T-helper 2 cell (primary cell): ENCODE data around the gene B9D1.

Source experiments
- DNase-seq, 5 experiments: peaks; one replicate each; pipeline versions ENCODE4 v3.0.0 to v3.0.0-alpha.2; 2012 to 2022

B9D1 gene

GRCh38 chr17:19317359-19318095 is 45.0 kb downstream of the B9D1 start:
- no peak for DNase-seq

DNA sequence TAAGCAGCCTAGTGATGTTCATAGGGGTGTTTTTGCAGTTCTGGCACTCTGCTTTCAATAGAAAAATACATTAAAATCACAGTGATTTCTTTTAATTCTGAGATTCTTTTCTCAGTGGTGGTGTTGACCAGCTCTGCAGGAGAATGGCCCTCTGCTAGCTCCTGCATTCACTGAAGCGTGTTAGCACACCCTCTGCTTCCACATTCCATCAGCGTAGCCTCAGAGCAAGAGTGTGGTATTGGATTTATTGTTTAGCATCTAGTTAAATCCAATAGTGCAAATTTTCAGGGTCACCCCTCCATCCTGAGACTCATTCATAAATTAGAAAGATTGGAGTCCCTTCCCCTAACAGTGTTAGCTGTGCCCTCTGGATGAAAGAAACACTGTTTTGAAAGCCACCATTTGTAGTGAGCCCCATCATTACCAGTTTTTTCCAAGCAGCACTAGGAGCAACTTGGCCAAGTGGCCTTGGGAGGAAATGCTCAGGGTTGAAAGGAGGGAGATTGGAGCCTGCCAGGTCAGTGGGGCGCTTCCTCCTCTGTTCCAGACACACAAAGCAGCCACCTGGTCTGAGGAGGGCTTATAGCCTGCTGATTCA is 45.7 kb downstream of the B9D1 start:
- no peak for DNase-seq

GRCh38 chr17:19315104-19315503 is 47.4 kb downstream of the B9D1 start:
- no peak for DNase-seq

- no peak for DNase-seq
Observed at GRCh38 chr17:19313746-19314651, 48.5 kb downstream of the B9D1 start.

- DNase-seq = no peak
Observed at GRCh38 chr17:19313066-19313745, 49.3 kb downstream of the B9D1 start.

GRCh38 chr17:19312406-19312805 is 50.1 kb downstream of the B9D1 start:
- no peak for DNase-seq

GRCh38 chr17:19311421-19312215 is 50.9 kb downstream of the B9D1 start:
- DNase-seq = peak in 1 of 5 experiments; percentile 60

DNA sequence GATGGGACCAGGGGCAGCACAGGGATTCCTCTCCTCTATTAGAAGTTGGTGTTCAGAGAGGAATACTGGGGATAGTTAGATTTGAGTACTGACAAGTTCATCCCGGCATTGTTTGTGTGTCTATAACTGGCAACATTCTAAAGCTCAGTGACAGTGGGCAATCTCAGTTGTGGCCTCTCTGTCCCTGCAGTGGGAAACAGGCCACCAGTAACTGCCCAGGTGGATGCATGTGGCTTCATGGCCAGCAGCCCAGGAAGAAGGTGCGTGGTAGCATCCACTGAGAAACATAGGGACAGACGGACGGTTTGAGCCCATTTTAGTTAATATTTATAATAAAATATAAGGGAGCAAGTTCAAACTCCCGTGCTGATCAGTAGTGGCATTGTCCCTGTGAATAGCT is 51.5 kb downstream of the B9D1 start:
- no peak for DNase-seq

DNA sequence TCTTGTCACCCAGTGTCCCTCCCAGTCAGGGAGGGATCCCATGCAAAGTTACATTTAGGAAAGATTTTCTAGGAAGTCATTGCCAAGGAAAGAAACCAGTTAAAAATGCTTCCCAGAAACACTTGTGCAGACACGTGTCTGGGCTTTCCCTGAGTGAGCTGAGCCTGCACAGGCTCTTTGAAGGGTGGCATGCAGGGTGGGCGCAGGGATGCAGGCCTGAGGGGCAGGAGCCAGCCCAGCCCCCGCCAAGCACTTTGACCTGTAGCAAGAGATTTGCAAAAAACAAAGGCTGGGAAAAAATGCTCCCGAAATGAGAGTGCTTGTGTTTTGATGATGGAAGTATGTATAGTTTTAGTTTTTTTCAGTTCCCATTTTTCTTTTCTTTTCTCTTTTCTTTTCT is 52.4 kb downstream of the B9D1 start:
- DNase-seq = no peak

DNA sequence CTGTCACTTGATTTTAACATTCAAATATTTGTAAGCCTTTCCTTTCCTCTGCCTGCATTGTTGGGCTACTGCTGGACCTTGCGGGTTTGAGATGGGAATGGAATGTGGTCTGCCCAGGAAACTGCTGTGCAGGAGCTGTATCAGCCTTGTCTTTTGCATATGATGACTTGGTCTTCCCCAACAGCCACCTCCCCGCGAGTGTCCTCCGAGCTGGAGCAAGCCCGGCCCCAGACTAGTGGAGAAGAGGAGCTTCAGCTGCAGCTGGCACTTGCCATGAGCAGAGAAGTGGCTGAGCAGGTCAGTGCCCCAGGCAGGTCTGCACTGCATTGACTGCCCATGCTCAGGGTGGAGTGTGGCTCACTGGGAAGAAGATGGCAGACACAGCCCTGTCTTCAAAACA is 52.8 kb downstream of the B9D1 start:
- DNase-seq = no peak

DNA sequence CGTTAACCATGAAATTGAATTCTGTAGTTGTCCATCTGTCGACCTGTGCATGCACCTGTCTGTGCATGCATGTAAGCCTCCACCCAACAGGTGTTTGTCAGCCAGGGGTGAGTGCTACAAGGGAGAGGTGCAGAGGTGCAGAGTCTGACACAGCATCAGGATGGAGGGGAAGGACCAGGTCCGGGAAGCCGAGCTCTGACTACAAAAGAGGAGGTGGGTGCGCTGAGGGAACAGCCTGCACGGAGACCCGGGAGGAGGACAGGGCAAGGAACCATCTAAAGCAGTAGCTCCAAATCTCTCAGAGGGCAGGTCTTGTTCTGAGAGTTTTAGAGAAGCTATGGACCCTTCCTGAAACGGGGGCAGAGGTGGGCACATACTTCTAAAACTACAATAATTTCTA is 54.1 kb downstream of the B9D1 start:
- DNase-seq = no peak

- no peak for DNase-seq
Observed at GRCh38 chr17:19307521-19307920, 55.0 kb downstream of the B9D1 start.

DNA sequence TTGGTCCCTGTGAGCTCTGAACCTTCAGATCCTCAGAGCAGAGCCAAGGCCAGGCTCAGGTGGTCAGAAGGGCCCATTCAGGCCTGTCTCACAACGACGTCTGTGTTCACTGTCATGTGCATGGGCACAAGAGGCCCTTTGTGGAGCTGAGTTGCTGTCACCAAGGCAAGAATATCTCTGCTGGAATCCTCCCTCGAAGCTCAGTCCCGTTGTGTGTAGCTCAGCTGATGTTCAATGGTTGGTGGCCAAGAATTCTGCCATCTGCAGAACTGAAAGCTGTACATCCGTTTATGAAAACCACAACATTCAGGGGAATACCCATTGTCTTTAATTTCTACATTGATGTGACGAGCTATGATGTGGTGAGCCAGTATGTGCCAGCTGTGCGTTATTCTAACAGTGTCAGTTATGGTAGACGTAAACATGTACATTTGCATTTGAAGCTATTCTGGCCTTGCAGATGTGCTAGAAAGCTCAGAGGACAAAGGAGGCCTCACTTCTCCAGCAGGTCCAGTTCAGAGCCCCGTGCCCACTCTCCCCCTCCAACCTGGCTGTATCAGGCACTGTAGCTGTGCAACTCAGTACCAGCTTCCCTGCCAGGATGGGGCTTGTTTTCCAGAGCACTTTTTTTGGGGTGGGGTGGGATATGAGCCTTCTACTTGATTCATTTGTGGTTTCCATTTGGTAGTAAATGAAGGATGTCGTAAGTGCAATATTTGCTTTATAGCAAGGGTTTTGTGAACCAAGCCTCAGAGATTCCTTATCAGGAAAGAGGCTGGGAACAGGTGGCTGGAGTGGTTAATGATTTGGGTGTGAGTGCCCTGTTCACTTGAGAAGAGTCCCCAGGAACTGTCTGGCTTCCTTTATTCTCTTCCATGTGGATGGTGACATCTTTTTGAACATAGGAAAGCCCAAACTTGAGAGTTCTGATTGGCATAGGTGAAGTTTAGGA is 56.1 kb downstream of the B9D1 start:
- peak in 3 of 5 experiments; percentile 19 to 96 (median 33) for DNase-seq

DNA sequence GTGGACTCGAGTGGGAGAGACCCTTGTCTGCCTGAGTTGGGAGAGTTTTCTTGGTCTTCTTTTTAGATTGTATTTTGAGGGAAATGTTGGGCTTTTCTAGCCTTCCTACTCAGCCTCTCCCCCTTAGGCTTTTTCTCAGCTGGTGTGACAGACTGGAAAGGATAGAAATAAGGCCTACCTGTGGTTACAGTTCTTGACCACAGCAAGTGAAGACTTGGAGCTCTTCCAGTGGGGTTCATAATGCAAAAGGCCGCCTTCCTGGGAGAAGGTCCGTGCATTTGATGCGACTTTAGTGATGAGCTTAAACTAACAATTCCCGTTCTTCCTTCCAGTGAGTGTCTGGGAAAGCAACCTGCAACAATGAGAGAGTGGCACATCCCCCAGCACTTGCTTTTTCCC is 56.8 kb downstream of the B9D1 start:
- no peak for DNase-seq

DNA sequence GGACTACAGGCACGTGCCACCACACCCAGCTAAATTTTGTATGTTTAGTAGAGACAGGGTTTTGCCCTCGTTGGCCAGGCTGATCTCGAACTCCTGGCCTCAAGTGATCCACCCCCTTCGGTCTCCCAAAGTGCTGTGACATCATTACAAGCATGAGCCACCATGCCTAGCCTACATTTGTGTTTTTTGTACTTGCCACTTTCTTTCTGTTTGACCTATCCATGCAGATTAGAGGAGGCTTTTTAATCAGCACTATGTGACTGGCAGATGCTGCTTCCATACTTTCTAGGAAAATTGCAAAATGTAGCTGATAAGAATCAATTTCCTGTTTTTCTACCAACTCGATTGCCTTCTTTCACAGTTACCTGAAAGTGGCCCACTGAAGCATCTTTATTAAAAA is 57.3 kb downstream of the B9D1 start:
- DNase-seq = peak in 1 of 5 experiments; percentile 64

- no peak for DNase-seq
Observed at GRCh38 chr17:19304751-19305150, 57.8 kb downstream of the B9D1 start.

DNA sequence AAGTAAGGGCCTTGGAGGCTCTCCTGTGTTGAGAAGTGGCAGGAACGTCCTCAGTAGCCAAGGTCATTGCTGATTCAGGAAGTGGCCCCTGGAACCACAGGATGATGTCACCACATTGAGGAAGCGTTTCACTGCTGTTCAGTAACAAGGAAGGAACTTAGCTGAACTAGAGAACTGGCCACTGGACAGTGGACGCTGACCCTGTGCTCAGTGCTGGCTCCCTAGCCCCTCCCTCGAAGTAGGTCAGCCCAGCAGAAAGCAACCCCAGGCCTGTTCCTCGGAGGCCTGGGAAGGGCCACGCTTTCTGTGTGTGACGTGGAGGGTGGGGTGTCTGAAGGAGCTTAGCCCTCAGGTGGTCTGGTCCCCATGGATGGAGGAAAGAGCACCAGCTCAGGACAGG is 58.3 kb downstream of the B9D1 start:
- peak in 1 of 5 experiments; percentile 57 for DNase-seq

- DNase-seq = no peak
Observed at GRCh38 chr17:19303367-19303776, 59.2 kb downstream of the B9D1 start.

- no peak for DNase-seq
Observed at GRCh38 chr17:19302791-19303331, 59.7 kb downstream of the B9D1 start.

- DNase-seq = no peak
Observed at GRCh38 chr17:19301973-19302372, 60.5 kb downstream of the B9D1 start.
